ELR (cell line): ENCODE results near the gene MVB12B.
A peak's percentile ranks its signal among the peaks of the same experiment; 100 is the strongest.

Experiments used
- DNase-seq: peaks from one replicate; pipeline ENCODE4 v3.0.0-alpha.2; 2015; ENCODE audit warnings: low read depth

The MVB12B gene

DNA sequence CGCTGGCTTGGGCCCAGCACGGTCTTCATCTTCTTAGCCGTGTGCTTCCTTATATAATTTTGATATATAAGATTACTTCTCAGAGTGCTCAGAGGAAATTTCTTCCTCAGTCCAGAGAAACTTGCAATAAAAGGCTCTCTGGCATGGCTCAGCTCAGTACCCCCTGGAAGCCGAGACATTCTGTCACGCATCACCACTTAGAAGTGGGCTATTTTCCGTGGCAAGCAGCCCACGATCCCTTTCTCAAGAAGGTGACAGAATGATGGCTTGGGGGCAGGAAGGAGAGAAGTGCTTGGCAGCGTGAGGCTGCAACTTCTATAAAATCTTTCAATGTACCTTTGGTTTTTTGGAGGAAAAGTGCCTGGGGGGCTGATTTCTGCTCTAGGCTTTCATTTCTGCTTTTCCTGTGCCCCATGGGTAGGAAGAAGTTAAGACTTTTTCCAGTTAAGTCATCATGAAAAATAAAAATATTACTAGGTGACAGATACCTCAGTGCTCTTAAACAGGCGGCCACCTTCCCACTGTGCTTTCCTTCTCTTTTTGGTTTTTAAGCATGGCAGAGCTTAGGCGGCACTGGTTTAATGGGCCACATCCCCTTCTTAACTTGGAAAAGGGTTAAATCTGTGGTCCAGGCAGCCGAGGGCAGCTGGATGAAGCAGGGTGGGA lies 104.6 kb downstream of the MVB12B start:
- DNase-seq: no peak

DNA sequence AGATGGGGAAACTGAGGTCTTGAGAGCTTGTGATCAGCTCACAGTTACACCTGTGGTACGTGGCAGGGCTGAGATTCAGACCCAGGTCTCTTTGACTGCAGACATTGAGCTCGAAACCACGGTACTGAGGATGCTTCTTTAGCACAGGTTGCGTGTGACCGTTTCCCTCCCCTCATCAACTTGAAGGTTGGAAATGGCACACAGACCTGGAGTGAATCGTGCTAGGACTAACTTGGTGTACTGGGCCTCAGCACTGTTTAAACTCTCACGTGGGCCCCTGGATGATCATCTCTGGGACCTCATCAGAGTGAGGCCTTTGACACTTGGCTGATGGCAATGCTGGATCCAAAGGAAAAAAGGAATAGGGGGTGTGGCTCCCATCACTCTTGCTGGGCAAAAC lies 106.0 kb downstream of the MVB12B start:
- DNase-seq: no peak

DNA sequence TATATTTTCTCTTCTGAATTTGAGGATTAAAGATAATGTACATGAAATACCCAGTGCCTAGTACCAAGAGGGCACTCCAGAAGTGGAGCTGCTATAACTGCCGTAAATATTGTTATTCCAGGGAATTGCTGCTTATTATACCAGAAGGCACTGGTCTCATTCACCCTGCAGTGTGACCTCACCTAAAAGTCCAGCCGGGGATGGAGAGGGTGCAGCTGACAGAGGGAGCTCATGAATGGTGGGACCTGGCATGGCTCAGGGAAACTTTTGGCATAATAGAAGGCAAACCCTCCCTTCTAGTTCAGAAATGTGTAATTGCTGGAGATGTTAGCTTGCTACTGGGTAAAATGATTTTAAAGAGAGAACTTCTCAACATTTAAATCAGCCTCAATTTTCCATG lies 108.5 kb downstream of the MVB12B start:
- no peak for DNase-seq

DNA sequence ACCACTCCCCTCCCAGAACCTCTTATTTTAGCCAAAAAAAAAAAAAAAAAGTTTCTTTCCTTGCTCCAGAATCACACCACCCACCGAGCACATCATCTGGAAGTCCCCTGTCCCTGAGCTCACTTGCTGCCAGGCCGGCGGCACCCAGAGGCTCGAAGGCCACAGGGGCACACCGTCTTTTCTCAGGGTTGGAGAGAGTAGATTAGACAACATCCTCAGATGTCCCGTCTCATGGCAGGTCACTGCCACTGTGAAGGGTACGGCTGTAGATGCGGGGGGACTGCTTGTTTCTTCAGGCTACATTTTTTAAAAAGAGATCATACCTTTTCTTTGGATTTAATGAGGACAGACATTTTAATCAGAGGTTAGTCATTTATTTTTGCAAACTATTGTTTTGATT lies 109.0 kb downstream of the MVB12B start:
- DNase-seq: no peak

DNA sequence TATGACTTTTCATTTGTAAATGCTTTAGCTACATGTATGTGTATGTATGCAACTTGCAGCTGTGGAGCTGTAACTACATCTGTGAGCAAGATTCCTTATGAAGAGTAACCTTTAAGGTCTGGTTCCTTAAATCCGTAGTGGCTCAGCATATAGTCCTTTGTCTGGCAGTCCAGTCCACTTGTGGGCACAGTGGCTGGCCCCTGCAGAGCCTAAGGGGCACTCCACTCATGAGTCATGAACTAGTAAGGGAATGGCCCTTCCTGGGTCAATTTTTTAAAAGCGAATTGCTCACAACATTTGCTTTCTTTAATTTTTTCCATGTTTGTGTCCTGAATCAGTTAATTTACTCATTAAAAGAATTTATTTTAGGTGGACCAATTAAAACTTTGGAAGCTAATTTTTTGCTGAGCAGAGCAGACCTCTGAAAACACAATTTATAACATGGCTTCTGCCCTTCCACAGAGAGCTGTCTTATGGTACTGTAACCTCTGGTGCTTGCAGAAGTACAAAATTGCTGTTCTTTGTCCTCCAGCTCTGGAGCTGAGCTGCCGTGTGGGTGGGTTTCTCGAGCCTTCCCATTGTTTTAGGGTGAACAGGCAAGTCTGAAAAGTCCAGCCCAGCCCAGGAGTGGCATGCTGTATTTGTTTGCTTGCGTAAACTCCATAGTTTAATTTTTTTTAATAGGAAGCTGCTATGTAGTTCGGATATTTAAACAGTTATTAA lies 110.1 kb downstream of the MVB12B start:
- peak; percentile 70 for DNase-seq

DNA sequence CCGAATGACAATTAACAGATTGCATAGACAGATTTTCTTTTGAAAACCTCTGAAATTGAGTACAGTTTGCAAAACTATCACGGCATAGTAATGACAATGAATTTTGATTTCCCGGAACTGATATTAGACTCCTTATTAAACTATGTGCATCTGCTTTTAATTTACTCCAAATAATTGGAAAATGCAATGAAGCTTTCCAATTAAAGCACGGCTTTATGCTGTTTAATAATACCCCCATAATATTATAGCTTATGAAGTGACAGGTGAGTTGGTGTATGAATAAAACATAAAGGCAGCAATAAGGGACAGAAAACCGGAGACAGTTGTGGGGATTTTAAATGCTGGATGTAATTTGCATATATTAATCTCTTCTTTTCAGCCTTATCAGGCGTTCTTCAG lies 110.6 kb downstream of the MVB12B start:
- DNase-seq: no peak

DNA sequence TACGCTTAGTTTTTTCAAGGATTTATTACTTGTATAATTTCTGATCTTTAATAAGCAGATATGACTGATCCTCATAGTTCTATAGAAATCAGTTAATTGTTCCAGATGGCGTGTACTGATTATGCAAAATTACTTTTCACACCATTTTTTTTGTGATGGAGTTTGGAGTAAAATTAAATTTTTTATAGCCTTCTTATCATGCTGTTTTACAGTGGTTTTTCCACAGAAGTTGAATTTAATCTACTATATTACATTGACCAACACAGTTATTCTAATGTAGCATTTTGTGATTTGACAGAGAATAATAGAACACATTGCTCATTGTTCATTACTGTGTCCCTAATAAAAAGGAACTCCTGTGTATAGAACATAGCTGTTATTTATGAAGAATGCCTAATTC lies 111.1 kb downstream of the MVB12B start:
- DNase-seq: no peak

DNA sequence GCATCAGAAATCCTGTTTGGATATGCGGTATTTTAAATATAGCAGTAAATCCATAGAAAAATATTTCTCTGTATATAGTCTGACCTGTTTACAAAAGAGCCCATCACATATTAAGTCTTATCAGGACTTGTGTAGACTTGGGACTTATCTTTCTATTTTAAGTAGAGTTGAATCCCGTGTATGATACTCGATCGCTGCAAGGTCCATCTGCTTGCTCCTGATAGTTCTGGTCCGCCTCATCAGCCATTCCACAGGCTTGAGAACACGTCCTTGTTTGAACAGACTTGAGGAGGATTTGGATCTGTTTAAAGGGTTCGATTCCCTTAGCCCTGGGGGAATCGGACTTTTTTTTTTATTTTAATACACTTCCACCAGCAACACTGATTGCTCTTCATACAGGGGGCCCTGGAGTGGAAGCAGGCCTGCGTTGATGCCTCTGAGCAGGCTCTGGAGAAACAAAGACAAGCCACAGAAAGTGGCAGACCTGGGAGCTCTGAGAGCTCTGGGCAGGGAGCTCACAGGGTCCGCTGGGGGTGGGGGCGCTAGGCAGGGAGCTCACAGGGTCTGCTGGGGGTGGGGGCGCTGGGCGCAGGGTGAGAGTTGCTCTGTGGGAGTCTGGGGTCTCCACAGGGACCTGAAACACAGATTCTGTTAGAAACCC lies 112.2 kb downstream of the MVB12B start:
- no peak for DNase-seq

DNA sequence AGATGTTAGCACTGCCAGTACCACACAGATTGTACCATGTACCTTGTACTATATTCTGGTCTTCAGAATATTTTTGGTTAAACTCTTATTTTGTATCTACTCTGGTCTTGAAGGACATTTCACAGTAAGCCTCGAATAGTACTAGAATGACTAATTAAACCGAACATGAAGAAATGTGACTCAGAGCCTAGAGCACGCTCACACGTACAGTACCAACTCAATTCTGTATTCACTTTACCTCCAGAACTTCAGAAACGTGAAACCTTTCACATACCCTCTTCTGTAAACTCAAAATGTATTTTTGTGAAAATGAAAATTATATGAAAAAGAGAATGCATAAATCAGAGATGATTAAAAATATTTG lies 112.8 kb downstream of the MVB12B start:
- peak; percentile 85 for DNase-seq

DNA sequence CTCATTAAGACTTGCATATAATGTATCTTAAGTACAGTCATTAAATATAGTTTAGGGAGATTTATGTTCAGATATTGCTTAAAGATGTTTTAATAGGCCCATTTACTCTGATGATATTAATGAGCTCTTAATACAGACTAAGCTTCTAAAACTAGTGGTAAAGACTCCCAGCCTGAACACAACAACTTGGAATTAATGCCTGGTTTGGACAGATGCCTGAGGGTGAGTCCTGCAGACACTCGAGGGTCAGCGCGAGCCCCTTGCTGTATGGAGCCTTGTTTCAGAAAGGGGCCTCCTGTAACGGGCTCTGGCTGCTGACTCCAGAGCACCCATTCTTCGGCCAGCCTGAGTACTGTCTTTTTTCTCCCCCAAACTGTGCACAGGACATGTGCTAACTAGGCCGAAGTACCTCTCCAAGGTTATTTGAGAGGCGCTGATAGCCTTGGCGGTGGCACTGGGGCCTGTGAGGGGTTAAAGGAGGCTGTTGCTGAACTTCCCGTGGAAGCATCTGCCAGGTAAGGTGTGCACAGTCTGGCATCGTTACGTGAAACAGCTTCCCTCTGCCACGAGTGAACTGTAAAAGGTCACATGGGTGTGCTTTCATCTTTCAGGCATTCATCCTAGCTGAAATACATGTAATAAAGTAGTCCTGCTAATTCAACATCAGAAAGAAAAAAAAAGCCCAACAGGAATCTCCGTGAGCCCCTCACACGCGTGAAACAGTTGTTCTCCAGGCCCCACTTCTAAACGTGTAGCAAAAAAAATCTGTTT lies 113.4 kb downstream of the MVB12B start:
- no peak for DNase-seq

DNA sequence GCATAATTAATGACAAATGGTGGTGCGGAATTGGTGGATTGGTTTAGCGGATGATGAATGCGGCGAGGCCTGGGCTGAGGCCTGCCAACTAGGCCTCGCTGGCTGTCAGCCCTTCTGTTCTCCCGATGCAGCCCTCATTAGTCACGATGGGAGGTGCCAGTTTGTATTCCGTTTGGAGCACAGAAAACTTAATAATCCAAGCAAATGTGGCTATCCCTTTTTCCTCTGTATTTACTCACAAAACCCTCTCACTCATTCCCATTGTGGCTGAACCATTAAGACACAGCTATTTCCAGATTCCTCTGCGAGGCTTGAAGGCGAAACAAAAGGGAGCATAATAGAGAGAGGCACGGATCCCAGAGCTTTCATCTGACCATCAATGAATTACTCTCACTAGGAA lies 114.3 kb downstream of the MVB12B start:
- DNase-seq: peak; percentile 40

DNA sequence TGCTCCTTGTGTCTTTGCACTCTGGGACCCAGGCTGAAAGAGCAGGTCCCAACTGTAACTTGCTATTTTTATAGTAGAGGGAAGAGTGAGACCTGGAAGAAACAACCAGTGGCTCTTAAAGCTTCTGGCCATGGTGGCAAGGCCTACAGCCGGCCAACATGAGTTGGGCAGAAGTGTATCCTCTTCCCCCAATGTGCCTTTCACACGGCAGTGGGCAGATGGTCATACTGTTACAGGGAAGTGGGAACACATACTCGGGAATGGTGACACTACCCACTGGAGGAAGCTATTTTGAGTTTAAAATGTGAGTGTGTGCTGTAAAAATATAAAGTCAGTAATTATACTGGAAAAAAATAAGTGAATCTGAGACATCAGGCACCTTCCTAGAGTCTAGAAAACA lies 116.0 kb downstream of the MVB12B start:
- no peak for DNase-seq

DNA sequence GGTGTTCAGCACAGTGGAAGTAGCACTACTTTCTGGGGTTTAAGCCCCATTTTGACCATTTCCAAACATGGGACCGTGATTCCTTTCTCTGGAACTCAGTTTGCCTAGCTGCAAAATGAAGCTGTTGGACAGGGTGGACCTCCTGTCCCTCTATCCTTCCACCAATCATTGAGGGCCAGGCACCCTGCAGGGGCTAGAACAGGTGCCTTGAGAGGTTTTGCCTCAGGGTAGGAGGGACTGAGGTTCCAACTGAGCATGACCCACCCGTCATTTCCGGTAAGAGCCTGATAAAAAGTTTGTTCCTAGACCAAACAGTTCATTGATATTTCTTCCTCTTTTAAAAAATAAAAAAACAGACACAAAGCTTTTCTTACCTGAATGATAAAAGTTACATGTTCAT lies 116.5 kb downstream of the MVB12B start:
- no peak for DNase-seq

DNA sequence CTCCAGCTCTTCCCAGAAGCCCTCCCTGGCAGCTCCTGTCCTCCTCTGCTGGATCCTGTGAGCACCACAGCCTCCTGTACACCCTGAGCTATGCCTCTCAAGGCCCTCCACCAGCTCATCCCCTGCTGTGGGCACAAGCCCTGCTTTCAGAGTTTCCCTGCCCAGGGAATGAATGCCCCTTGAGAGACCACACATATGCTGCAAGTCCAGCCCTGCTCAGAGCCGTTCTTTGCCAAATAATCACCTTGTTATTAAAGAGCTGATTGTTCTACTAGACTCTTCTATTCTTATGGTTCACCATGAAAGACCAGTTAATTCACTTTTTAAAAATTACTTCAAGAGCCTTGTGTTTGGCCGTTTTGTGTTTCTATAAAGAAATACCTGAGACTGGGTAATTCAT lies 121.5 kb downstream of the MVB12B start:
- DNase-seq: no peak

DNA sequence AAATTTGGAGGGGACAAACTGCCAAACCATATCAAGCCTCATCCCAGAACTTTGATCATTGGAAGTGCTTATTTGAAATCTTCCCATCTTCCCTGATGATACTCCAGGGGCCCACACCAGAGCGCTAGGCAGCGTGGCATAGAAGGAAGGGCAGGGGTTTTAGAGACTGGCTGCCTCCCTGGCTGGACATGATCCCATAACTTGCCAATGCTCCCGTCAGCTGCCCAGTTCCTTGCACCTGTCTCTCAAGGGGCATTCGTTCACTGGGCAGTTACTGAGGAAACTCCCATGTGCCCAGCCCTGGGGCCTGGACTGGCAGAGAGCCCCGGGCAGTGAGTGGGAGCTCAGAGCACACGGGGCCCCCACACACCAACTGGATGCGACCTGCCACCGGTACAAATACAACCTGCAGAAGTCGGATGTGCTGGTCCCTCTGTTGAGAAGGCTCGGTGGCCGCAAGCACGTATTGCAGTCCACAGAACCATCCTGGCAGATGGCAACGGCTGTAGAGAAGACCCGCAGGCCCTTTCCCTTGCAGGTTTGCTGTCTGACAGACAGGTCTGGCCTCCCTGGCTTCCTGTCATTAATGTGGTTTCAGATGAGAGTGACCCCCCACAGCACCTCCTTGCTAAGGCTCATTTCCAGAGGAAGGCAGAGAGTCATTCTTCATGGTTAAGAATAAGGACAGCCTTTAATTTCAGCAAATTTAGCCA lies 122.4 kb downstream of the MVB12B start:
- DNase-seq: no peak

DNA sequence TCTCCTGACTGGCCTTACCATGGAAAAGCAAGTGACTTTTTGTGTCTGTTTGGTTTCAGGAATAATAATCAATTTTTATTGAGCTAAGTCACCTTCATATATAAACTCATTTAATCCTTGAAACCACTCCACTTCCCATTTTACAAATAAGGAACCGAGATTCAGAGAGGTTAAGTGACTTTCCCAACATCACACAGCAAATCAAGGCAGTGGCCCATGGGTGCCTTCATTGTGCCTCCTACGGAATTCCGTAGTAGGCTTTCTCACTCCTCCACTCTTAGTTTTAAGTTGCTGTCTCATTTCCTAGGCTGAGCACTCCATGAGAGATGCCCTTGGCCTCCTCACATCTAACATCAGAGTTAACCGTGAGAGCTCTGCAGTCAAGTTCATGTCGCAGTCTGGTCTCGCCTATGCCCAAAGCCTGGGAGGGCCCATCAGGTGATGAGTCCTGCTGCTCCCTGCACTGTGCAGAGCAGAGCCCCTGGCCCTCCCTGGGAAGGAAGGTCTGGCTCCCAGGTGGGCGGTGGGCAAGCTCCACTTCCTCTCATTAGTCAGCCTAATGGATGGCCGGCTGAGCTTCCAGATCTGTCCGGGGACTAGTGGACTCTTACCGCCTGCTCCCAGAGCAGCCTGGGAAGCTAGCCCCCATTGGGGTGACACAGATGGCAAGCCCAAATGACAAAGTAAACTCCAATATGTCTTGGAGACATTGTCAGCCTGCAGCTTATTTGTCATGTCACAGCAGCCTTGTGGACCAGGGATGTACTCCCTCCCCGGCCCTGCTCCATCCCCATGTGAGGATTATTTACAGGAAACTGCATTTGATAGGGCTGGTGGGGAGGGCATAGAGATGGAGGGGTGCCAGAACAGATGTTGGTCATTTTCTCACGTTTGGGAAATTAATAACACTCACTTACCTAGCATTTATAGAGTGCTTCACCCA lies 123.4 kb downstream of the MVB12B start:
- no peak for DNase-seq

DNA sequence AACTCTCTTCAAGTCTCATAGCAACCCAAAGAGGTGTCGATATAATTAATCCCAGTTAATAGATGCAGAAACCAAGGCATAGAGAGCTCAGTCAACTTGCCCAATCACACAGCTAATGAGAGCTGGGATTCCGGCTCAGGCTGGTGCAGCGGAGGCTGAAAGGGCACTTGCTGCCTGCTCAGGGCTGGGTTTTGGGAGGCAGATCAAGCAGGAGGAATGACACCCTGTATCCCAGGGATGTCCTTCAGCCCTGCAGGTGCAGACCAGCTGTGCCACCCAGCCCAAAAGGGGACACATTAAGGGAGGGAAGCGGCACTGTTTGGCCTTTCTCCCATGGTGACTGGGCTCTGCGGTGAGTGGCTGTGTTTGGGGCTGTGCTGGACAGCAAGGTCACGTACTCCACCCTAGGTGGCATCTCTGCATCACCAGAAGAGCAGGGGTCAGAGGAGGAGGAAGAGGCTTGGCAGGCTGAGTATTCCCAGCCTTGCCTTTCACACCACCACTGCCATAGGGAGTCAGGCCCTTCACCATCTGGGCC lies 124.1 kb downstream of the MVB12B start:
- no peak for DNase-seq

DNA sequence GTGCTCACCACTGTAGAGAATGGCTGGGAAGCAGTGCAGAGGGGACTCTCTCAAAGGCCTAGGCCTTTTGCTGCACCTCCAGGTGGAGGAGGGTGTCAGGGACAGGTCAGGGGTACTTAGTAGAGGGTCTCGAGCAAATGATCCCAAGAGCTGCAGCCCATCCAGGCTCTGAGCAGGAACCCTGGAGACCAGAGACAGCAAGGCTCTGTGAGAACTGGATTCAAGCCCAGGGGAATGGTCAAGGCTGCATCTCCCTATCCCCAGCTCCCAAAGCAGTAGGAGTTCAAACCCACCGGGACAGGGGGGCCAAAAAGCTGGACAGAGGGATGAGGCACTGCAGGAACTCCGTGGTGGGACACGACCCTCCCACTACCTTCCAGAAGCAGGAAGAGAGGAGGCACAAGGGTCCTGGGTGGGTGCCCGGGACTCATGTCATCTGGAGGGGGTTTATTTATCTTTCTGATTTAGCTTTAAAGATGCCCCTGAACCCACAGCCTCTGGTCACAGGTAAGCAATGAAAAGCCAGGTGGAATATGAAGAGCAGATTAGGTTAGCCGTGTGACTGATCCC lies 124.8 kb downstream of the MVB12B start:
- DNase-seq: no peak

DNA sequence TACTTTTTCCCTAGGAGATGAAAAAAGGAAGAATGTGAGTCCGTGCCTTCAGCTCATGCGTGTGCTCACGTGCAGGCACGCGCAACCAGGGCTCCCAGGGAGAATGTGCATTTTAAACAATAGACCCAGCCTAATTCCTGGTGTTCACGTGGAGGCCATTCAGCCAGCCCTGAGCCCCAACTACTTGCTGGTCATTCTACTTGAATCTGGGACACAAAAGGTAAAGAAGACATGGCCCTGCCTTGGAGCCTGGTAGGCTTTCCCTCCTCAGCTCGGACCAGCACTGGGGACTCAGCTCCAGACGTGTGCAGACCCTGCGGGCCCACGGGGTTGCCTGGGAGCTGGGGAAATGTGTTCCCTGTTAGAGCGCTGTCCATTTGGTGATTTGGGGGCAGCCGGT lies 125.5 kb downstream of the MVB12B start:
- DNase-seq: no peak
